ENCODE results near the gene TNFAIP3.

- no peak for TF ChIP-seq POLR2A (IDR thresholded peaks at IDR 0.05; ENCODE audit: low read depth, low read length)
- TF ChIP-seq, protein P1, sequence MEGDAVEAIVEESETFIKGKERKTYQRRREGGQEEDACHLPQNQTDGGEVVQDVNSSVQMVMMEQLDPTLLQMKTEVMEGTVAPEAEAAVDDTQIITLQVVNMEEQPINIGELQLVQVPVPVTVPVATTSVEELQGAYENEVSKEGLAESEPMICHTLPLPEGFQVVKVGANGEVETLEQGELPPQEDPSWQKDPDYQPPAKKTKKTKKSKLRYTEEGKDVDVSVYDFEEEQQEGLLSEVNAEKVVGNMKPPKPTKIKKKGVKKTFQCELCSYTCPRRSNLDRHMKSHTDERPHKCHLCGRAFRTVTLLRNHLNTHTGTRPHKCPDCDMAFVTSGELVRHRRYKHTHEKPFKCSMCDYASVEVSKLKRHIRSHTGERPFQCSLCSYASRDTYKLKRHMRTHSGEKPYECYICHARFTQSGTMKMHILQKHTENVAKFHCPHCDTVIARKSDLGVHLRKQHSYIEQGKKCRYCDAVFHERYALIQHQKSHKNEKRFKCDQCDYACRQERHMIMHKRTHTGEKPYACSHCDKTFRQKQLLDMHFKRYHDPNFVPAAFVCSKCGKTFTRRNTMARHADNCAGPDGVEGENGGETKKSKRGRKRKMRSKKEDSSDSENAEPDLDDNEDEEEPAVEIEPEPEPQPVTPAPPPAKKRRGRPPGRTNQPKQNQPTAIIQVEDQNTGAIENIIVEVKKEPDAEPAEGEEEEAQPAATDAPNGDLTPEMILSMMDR (IDR thresholded peaks at IDR 0.05; ENCODE audit: extremely low read depth in 1 of 2, insufficient read depth in 1 of 2, low read depth in 1 of 2, low read length in 2 of 2): no peak
- TF ChIP-seq POLR2AphosphoS5 (IDR thresholded peaks at IDR 0.05; ENCODE audit: insufficient read depth, low read depth, low read length): no peak
Observed at GRCh38 chr6:137849181-137849980, 17.7 kb upstream of the TNFAIP3 start.
